HCT116 (cell line): ENCODE data around the gene FIBCD1. TPM values are rescaled to one million over a fixed set of nuclear protein-coding genes. Genes with fewer than 3 reads are reported as not detected.

Source experiments
- ATAC-seq: fragments of 200-7000 bp; cut with Tn5 transposase; 2 replicates; pipeline ENCODE4 v1.9.1; 2020; ENCODE audit warnings: mild to moderate bottlenecking, moderate library complexity
- BruUV-seq: library from RNA; stranded (reverse); fragments of 400-500 nt; replicated peaks from 2 replicates; lab custom pipeline; 2021; lab: Mats Ljungman, UMichigan
- CTCF ChIA-PET: fragments of 300-600 bp; sonication (Branson Sonifier 250); formaldehyde crosslinking; loops from one replicate; lab custom pipeline; 2021; ENCODE audit warnings: antibody characterized with exemption; lab: Charles Lee
- POLR2A ChIA-PET: fragments of 300-600, 350-600 bp; sonication (Branson Sonifier 250); formaldehyde crosslinking; loops from one replicate; lab custom pipeline; 2021; ENCODE audit warnings: antibody characterized with exemption; lab: Charles Lee
- RAD21 ChIA-PET, 2 experiments: fragments of 300-600 bp; sonication (Branson Sonifier 250); formaldehyde crosslinking; loops; one replicate each; lab custom pipeline; 2023; ENCODE audit warnings: low total read pairs in 2 of 2; ENCODE audit not compliant: uncharacterized antibody in 2 of 2, unreplicated experiment in 2 of 2, low non-redundant PET in 1 of 2; lab: Charles Lee
- DNase-seq: peaks from one replicate; pipeline ENCODE4 v3.0.0-alpha.2; 2010; ENCODE audit warnings: low read depth, low spot score
- H2AFZ ChIP-seq: fragments of 200-600 bp; shearing (Covaris generic), sonication (generic); 2 replicates; pipeline ENCODE4 v1.6.1; 2017; ENCODE audit warnings: low read depth, mixed run types, mixed read lengths, antibody characterized with exemption, low read length; ENCODE audit not compliant: poor library complexity, severe bottlenecking
- H3K27ac ChIP-seq: 2 replicates; pipeline ENCODE4 v1.5.1; 2012; ENCODE audit warnings: low read depth, low read length
- H3K27me3 ChIP-seq: fragments of 200-600 bp; sonication (generic); 2 replicates; pipeline ENCODE4 v1.6.1; 2016; ENCODE audit warnings: mixed run types, low read length, mixed read lengths; ENCODE audit not compliant: insufficient read depth
- H3K36me3 ChIP-seq, 2 experiments: fragments of 200-500 bp in 1 of 2; fragments of 200-600 bp in 1 of 2; sonication (Bioruptor generic) in 1 of 2; sonication (generic) in 1 of 2; 2 replicates each; pipeline versions ENCODE4 v1.5.1 to v1.6.1; 2014 to 2016; ENCODE audit warnings: low read length in 2 of 2, inconsistent platforms in 1 of 2, mixed read lengths in 1 of 2, mixed run types in 1 of 2; ENCODE audit not compliant: insufficient read depth in 2 of 2, control insufficient read depth in 1 of 2
- H3K4me1 ChIP-seq, 2 experiments: fragments of 200-600 bp in 1 of 2; sonication (generic) in 1 of 2; 2 replicates each; pipeline versions ENCODE4 v1.5.1 to v1.6.1; 2012 to 2017; ENCODE audit warnings: low read length in 2 of 2, inconsistent platforms in 1 of 2, mild to moderate bottlenecking in 1 of 2, mixed read lengths in 1 of 2, mixed run types in 1 of 2, moderate library complexity in 1 of 2; ENCODE audit not compliant: insufficient read depth in 2 of 2, control insufficient read depth in 1 of 2
- H3K4me2 ChIP-seq: fragments of 200-600 bp; sonication (generic); 2 replicates; pipeline ENCODE4 v1.6.1; 2017; ENCODE audit warnings: mixed run types, low read length, mixed read lengths
- H3K4me3 ChIP-seq, 2 experiments: fragments of 200-600 bp in 1 of 2; sonication (generic) in 1 of 2; replicated peaks in 1 of 2; 2 replicates each; pipeline ENCODE4 v1.5.1; 2011 to 2016; ENCODE audit warnings: low read length in 2 of 2, control low read depth in 1 of 2, low read depth in 1 of 2, mild to moderate bottlenecking in 1 of 2, mixed read lengths in 1 of 2, mixed run types in 1 of 2
- H3K79me2 ChIP-seq: fragments of 200-600 bp; sonication (generic); 2 replicates; pipeline ENCODE4 v1.6.1; 2017; ENCODE audit warnings: mild to moderate bottlenecking, mixed run types, low read length, moderate library complexity, mixed read lengths; ENCODE audit not compliant: insufficient read depth
- H3K9ac ChIP-seq: fragments of 200-600 bp; sonication (generic); 2 replicates; pipeline ENCODE4 v1.6.1; 2016; ENCODE audit warnings: low read length, mixed read lengths
- H3K9me2 ChIP-seq: fragments of 200-600 bp; sonication (generic), shearing (Covaris generic); 2 replicates; pipeline ENCODE4 v1.6.1; 2017; ENCODE audit warnings: mixed run types, mild to moderate bottlenecking, moderate library complexity; ENCODE audit not compliant: insufficient read depth
- H3K9me3 ChIP-seq, 2 experiments: fragments of 200-500 bp in 1 of 2; fragments of 200-600 bp in 1 of 2; sonication (Bioruptor generic) in 1 of 2; sonication (generic) in 1 of 2; 2 replicates each; pipeline ENCODE4 v1.6.1; 2014 to 2017; ENCODE audit warnings: low read length in 2 of 2, mixed read lengths in 2 of 2, inconsistent platforms in 1 of 2, low read depth in 1 of 2, mild to moderate bottlenecking in 1 of 2, mixed run types in 1 of 2, moderate library complexity in 1 of 2; ENCODE audit not compliant: control insufficient read depth in 1 of 2, insufficient read depth in 1 of 2
- H4K20me1 ChIP-seq: fragments of 200-600 bp; sonication (generic), shearing (Covaris generic); 2 replicates; pipeline ENCODE4 v1.6.1; 2017; ENCODE audit warnings: mixed run types, mild to moderate bottlenecking, moderate library complexity; ENCODE audit not compliant: insufficient read depth
- JUND ChIP-seq: IDR thresholded peaks from 2 replicates; pipeline ENCODE4 v1.6.1; 2012
- RAD21 ChIP-seq: IDR thresholded peaks from 2 replicates; pipeline ENCODE4 v1.6.1; 2012; ENCODE audit warnings: low read depth, mild to moderate bottlenecking
- intact Hi-C: fragments of 100-400 bp; cut with micrococcal nuclease; formaldehyde crosslinking; loops from 2 replicates; pipeline ENCODE4 v1.10.0; 2022
- total RNA-seq: library from RNA; stranded (reverse); gene quantifications from one replicate; pipeline ENCODE4 v1.2.1, GENCODE V29; 2021; ENCODE audit not compliant: unreplicated experiment
- TF ChIP-seq, protein P1 (sequence below), 3 experiments: fragments of 200-600 bp in 1 of 3; sonication (generic) in 1 of 3; IDR thresholded peaks in 2 of 3; conservative IDR thresholded peaks in 1 of 3; 2 replicates each; pipeline ENCODE4 v1.5.1; 2012 to 2017; ENCODE audit warnings: low read depth in 2 of 3, low read length in 2 of 3, antibody characterized with exemption in 1 of 3, borderline replicate concordance in 1 of 3, control low read depth in 1 of 3, mild to moderate bottlenecking in 1 of 3, mixed read lengths in 1 of 3, mixed run types in 1 of 3, moderate library complexity in 1 of 3; ENCODE audit not compliant: insufficient read depth in 1 of 3

Gene FIBCD1
- total RNA-seq, 1 experiment from 2014 or later: 26.1 TPM

GRCh38 chr9:130893341-130894101 lies 45.5 kb downstream of the FIBCD1 start:
- TF ChIP-seq RAD21 (peak; percentile 80), JUND (no peak)
- TF ChIP-seq, protein P1, sequence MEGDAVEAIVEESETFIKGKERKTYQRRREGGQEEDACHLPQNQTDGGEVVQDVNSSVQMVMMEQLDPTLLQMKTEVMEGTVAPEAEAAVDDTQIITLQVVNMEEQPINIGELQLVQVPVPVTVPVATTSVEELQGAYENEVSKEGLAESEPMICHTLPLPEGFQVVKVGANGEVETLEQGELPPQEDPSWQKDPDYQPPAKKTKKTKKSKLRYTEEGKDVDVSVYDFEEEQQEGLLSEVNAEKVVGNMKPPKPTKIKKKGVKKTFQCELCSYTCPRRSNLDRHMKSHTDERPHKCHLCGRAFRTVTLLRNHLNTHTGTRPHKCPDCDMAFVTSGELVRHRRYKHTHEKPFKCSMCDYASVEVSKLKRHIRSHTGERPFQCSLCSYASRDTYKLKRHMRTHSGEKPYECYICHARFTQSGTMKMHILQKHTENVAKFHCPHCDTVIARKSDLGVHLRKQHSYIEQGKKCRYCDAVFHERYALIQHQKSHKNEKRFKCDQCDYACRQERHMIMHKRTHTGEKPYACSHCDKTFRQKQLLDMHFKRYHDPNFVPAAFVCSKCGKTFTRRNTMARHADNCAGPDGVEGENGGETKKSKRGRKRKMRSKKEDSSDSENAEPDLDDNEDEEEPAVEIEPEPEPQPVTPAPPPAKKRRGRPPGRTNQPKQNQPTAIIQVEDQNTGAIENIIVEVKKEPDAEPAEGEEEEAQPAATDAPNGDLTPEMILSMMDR (IDR thresholded peaks at IDR 0.05 in 2 of 3, conservative IDR thresholded peaks at IDR 0.05 in 1 of 3; ENCODE audit: borderline replicate concordance in 1 of 3, insufficient read depth in 1 of 3, low read depth in 2 of 3, low read length in 2 of 3): peak; percentile 33 to 47 (median 46); a peak in 5 of 6 replicates
- Histone ChIP-seq H4K20me1 (no peaks in the 10 kb centered on the region), H2AFZ (no peak overlapping the region), H3K9me2 (no peaks in the 10 kb centered on the region), H3K9ac (no peak overlapping the region), H3K4me3 (no peak overlapping the region), H3K4me2 (no peak overlapping the region), H3K4me1 (no peaks in the 10 kb centered on the region), H3K79me2 (no peaks in the 10 kb centered on the region), H3K36me3 (no peaks in the 10 kb centered on the region), H3K27ac (no peak overlapping the region), H3K9me3 (no peaks in the 10 kb centered on the region), H3K27me3 (no peaks in the 10 kb centered on the region)
- CTCF ChIA-PET: interaction anchor here (1.2 to 2.9 kb wide), 3 partner anchors 24 to 105 kb away, joined by 3 to 21 read pairs (median 3); no protein-coding TSS in a partner anchor
- ATAC-seq (peak; percentile 39; the same call in 1 of the 2 replicates), DNase-seq (no peak)
- intact Hi-C loops: loop anchor here (2.0 kb wide), 1 partner anchor 105 kb away; no protein-coding TSS in a partner anchor
- POLR2A ChIA-PET: no interaction called here
- no TSS peak for BruUV-seq
- RAD21 ChIA-PET: interaction anchor here (0.7 to 0.9 kb wide), 2 partner anchors 105 to 180 kb away, joined by 3 read pairs; no protein-coding TSS in a partner anchor
